ENCODE data around the gene ANKUB1.

- TF ChIP-seq CTCF (IDR thresholded peaks at IDR 0.05 in 4 of 5, conservative IDR thresholded peaks at IDR 0.05 in 1 of 5) (no peak), POLR2A (IDR thresholded peaks at IDR 0.05) (no peak)
Observed at GRCh38 chr3:149833241-149833640, 40.9 kb upstream of the ANKUB1 start.

All from gastrocnemius medialis (tissue), 4 donors.